BE2C (cell line): ENCODE measurements around the gene SASH1.

Experiments
- DNase-seq: peaks from one replicate; pipeline ENCODE4 v3.0.0-alpha.2; 2020
- H3K27me3 ChIP-seq: fragments of 250-450 bp; sonication (Bioruptor Pico); 2 replicates; pipeline ENCODE4 v1.5.1; 2020; ENCODE audit warnings: mild to moderate bottlenecking
- H3K36me3 ChIP-seq: fragments of 250-450 bp; sonication (Bioruptor Pico); 2 replicates; pipeline ENCODE4 v1.5.1; 2020; ENCODE audit warnings: mild to moderate bottlenecking
- H3K4me1 ChIP-seq: fragments of 250-450 bp; sonication (Bioruptor Pico); 2 replicates; pipeline ENCODE4 v1.5.1; 2020
- H3K4me3 ChIP-seq: 2 replicates; pipeline ENCODE4 v1.5.1; 2011; ENCODE audit warnings: low read depth, low read length
- H3K9me3 ChIP-seq: fragments of 250-450 bp; sonication (Bioruptor Pico); 2 replicates; pipeline ENCODE4 v1.5.1; 2020
- TF ChIP-seq, protein P1 (sequence below): IDR thresholded peaks from 2 replicates; pipeline ENCODE4 v1.5.1; 2012; ENCODE audit warnings: mild to moderate bottlenecking, low read depth, low read length

SASH1 gene

DNA sequence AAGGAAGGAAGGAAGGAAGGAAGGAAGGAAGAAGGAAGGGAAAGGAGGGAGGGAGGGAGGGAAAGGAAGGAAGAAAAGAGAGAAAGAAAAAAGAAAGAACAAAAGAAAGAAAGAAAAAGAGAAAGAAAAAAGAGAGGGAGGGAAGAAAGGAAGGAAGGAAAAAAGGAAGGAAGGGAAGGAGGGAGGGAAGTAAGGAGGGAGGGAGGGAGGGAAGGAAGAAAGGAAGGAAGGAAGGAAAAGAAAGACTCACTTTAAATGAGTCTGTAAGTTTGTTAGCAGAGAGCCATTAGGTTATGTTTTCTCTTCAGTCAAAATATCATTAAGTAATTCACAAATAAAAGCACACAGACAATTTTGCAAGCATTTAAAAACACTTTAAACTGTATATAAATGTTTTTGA lies 44.0 kb upstream of the SASH1 start:
- no peaks in the 10 kb centered on the region; the same call in 1 of the 2 replicates for H3K9me3 ChIP-seq
- TF ChIP-seq, protein P1, sequence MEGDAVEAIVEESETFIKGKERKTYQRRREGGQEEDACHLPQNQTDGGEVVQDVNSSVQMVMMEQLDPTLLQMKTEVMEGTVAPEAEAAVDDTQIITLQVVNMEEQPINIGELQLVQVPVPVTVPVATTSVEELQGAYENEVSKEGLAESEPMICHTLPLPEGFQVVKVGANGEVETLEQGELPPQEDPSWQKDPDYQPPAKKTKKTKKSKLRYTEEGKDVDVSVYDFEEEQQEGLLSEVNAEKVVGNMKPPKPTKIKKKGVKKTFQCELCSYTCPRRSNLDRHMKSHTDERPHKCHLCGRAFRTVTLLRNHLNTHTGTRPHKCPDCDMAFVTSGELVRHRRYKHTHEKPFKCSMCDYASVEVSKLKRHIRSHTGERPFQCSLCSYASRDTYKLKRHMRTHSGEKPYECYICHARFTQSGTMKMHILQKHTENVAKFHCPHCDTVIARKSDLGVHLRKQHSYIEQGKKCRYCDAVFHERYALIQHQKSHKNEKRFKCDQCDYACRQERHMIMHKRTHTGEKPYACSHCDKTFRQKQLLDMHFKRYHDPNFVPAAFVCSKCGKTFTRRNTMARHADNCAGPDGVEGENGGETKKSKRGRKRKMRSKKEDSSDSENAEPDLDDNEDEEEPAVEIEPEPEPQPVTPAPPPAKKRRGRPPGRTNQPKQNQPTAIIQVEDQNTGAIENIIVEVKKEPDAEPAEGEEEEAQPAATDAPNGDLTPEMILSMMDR, result no peak
- DNase-seq, result no peak
- no peaks in the 10 kb centered on the region for H3K36me3 ChIP-seq
- no peaks in the 10 kb centered on the region for H3K27me3 ChIP-seq
- H3K4me1 ChIP-seq, result no peaks in the 10 kb centered on the region
- H3K4me3 ChIP-seq, result no peak overlapping the region

DNA sequence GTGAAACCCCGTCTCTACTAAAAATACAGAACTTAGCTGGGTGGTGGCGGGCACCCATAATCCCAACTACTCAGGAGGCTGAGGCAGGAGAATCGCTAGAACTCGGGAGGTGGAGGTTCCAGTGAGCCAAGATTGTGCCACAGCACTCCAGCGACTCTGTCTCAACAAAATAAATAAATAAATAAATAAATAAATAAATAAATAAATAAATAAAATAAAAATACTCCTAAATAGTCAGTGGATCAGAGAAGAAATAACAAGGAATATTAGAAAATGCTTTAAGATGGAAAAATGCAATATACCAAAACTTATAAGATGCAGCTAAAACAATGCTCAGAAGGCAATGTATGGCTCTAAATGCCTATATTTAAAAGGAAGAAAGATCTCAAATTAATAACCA lies 39.0 kb upstream of the SASH1 start:
- Histone ChIP-seq H3K9me3 (no peaks in the 10 kb centered on the region), H3K4me1 (no peaks in the 10 kb centered on the region), H3K27me3 (no peaks in the 10 kb centered on the region), H3K36me3 (no peaks in the 10 kb centered on the region), H3K4me3 (no peak overlapping the region)
- TF ChIP-seq, protein P1, result no peak
- no peak for DNase-seq

DNA sequence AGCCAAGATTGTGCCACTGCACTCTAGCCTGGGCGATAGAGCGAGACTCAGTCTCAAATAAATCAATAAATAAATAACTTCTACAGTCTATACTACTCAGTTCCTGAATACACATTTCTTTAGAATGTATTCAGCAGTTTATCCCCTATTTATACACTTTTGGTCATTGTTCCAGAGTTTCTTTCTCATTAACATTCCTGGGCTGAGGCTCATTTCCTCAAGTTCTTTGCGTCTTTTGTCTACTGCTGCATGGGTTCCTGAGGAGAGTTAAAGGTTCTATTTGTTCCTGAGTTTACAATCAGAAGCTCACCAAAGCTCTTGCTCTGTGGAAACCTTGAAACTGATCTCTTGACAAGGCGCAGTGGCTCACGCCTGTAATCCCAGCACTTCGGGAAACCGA lies 37.7 kb upstream of the SASH1 start:
- TF ChIP-seq, protein P1, result no peak
- H3K27me3 ChIP-seq, result no peaks in the 10 kb centered on the region
- no peak overlapping the region for H3K4me3 ChIP-seq
- no peaks in the 10 kb centered on the region for H3K4me1 ChIP-seq
- no peak for DNase-seq
- H3K36me3 ChIP-seq, result no peaks in the 10 kb centered on the region
- H3K9me3 ChIP-seq, result no peaks in the 10 kb centered on the region

DNA sequence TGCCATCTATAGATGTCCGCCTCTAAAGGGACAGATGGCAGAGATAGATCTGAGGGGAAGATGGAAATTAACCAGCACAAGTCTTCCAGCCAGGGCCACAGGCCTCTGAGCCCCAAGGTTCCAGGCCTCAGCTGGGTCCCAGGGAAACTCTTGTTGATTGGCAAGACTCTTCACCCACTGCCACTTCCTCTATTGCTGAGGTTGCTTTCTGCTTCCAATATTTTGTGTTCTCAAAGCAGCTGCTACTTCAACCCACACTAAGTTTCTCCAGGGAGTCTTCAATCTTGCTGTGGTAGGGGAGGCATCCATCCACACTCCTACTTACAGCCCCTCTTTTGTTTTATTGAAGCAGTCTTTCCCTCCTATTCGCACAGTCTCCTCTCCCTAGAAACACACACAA lies 36.4 kb upstream of the SASH1 start:
- Histone ChIP-seq H3K4me3 (no peak overlapping the region), H3K9me3 (no peaks in the 10 kb centered on the region), H3K27me3 (no peaks in the 10 kb centered on the region), H3K4me1 (no peaks in the 10 kb centered on the region), H3K36me3 (no peaks in the 10 kb centered on the region)
- no peak for DNase-seq
- TF ChIP-seq, protein P1, result no peak

DNA sequence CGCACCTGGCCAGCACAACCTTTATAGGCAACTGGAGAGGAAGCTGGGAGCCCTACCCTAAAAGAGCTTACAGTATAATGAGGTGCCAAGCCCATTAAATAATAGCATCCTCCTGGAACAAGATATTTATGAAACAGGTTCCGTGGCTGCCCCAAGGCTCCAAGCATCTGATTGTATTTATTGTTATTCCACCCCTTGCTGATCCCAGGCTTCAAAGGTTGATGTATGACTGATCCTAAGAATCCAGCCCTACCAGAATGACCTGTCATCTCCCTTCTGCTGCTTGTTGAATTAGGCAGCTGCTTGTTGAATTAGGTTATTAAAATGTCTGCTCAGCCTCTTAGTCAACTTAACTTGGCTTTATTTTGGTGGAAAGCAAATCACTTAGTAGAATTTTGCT lies 35.2 kb upstream of the SASH1 start:
- Histone ChIP-seq H3K4me1 (no peaks in the 10 kb centered on the region), H3K9me3 (no peaks in the 10 kb centered on the region), H3K36me3 (no peaks in the 10 kb centered on the region), H3K27me3 (no peaks in the 10 kb centered on the region), H3K4me3 (no peak overlapping the region)
- no peak for DNase-seq
- TF ChIP-seq, protein P1, result no peak

DNA sequence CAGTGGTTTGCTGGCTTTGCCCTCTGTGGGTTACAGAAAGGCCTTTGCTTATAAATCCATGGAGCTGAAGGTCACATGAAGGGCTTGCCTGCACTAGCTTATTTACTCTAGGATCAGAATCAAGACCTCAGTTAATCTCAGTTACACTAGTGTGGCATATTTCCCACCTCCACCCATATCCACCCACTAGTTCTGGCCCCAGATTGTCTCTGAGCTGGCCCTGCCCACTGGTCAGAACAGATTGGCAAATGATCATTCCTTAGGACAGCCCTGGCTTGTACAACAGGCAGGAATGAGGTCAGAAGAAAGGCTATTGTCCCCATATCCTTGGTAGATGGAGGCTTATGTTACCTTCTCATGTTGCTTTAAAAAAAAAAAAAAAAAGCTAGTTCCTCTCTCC lies 33.3 kb upstream of the SASH1 start:
- no peaks in the 10 kb centered on the region for H3K9me3 ChIP-seq
- TF ChIP-seq, protein P1, result no peak
- no peaks in the 10 kb centered on the region for H3K36me3 ChIP-seq
- no peaks in the 10 kb centered on the region for H3K27me3 ChIP-seq
- no peaks in the 10 kb centered on the region for H3K4me1 ChIP-seq
- no peak overlapping the region for H3K4me3 ChIP-seq
- DNase-seq, result no peak
